MV-4-11 (cell line): ENCODE results near the gene GGT5.
"Not testable (repeated sequence)": the region's sequence is repeated elsewhere in the genome, so short reads cannot be mapped to it uniquely, and the experiment has no call there.

Experiments
- DNase-seq: peaks from one replicate; lab custom pipeline; 2025; lab: John Stamatoyannopoulos, UW

Gene GGT5

GRCh38 chr22:24203856-24204255, 41.0 kb downstream of the GGT5 start:
- DNase-seq: not testable (repeated sequence)

- DNase-seq: no peak
Observed at GRCh38 chr22:24201681-24202614, 42.9 kb downstream of the GGT5 start.

- no peak for DNase-seq
Observed at GRCh38 chr22:24200619-24201212, 44.2 kb downstream of the GGT5 start.

- no peak for DNase-seq
Observed at GRCh38 chr22:24198682-24199052, 46.2 kb downstream of the GGT5 start.

GRCh38 chr22:24191893-24192292, 53.0 kb downstream of the GGT5 start:
- no peak for DNase-seq

- DNase-seq: no peak
Observed at GRCh38 chr22:24191381-24191841, 53.5 kb downstream of the GGT5 start.

- DNase-seq: no peak
Observed at GRCh38 chr22:24190596-24191208, 54.2 kb downstream of the GGT5 start.

- DNase-seq: no peak
Observed at GRCh38 chr22:24190159-24190540, 54.7 kb downstream of the GGT5 start.

GRCh38 chr22:24189249-24190158, 55.4 kb downstream of the GGT5 start:
- peak; percentile 31 for DNase-seq

GRCh38 chr22:24188705-24189248, 56.1 kb downstream of the GGT5 start:
- DNase-seq: no peak

GRCh38 chr22:24187731-24188644, 56.9 kb downstream of the GGT5 start:
- DNase-seq: no peak

GRCh38 chr22:24186892-24187670, 57.8 kb downstream of the GGT5 start:
- no peak for DNase-seq

- DNase-seq: no peak
Observed at GRCh38 chr22:24186352-24186740, 58.5 kb downstream of the GGT5 start.

GRCh38 chr22:24185501-24186351, 59.2 kb downstream of the GGT5 start:
- DNase-seq: no peak

GRCh38 chr22:24185001-24185500, 59.8 kb downstream of the GGT5 start:
- no peak for DNase-seq

- no peak for DNase-seq
Observed at GRCh38 chr22:24184057-24184798, 60.7 kb downstream of the GGT5 start.

- no peak for DNase-seq
Observed at GRCh38 chr22:24183321-24184031, 61.4 kb downstream of the GGT5 start.
